ENCODE data around the gene WNK4.
A peak's percentile ranks its signal among the peaks of the same experiment; 100 is the strongest.
"Not testable (repeated sequence)": the region's sequence is repeated elsewhere in the genome, so short reads cannot be mapped to it uniquely, and the experiment has no call there.

Gene WNK4

GRCh38 chr17:42760652-42761581, 19.5 kb upstream of the WNK4 start, which contains the start of gene RAMP2:
RAMP2 (plus strand) TSS chr17:42761227; CDS start chr17:42761262, 35 bp downstream.
- Mint-ChIP-seq H3K4me3 (peak within 1 kb of the TSS; percentile 42), H3K27ac (no peak within 1 kb of the TSS), H3K9me3 (no peaks in the 10 kb centered on the region), H3K36me3 (no peaks in the 10 kb centered on the region), H3K4me1 (peaks cover 21% of the 10 kb centered on the region)
- ATAC-seq, result peak; percentile 52
- DNase-seq (ENCODE audit: low spot score in 2 of 2), result no peak

DNA sequence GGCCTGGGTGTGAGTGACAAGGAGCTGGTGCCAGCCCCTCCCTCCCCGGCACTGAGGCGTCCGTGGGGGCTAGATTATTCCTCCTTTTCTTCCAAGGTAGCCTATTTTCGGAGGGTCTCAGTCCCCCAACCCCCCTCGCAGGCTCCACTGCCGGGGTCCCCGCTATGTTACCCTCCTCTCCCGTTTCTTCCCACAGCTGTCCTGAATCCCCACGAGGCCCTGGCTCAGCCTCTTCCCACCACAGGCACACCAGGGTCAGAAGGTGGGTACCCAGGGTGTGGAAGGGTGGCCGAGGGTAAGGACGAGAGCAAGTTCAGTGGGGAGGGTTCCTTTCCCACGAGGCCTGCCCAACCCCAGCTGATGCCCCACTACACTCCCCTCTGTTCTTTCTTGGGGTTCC, 18.8 kb upstream of the WNK4 start:
- DNase-seq (ENCODE audit: low spot score in 2 of 2), result no peak
- peak overlapping the region; percentile 42 for H3K4me3 Mint-ChIP-seq
- ATAC-seq, result no peak
- no peak overlapping the region for H3K27ac Mint-ChIP-seq
- no peaks in the 10 kb centered on the region for H3K36me3 Mint-ChIP-seq
- H3K4me1 Mint-ChIP-seq, result peaks cover 21% of the 10 kb centered on the region
- H3K9me3 Mint-ChIP-seq, result no peaks in the 10 kb centered on the region

DNA sequence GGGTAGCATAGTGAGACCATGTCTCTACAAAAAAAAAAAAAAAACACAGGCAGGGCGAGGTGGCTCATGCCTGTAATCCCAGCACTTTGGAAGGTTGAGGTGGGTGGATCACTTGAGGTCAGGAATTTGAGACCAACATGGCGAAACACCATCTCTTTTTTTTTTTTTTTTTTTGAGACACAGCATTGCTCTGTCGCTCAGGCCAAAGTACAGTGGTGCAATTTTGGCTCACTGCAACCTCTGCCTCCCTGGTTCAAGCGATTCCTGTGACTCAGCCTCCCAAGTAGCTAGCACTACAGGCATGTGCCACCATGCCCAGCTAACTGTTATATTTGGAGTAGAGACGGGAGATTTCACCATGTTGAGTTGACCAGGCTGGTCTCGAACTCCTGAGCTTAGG, 14.3 kb upstream of the WNK4 start:
- Mint-ChIP-seq H3K36me3 (no peaks in the 10 kb centered on the region), H3K4me3 (no peak overlapping the region), H3K27ac (no peak overlapping the region), H3K4me1 (peaks cover 8% of the 10 kb centered on the region), H3K9me3 (no peaks in the 10 kb centered on the region)
- ATAC-seq (no peak), DNase-seq (ENCODE audit: low spot score in 2 of 2) (no peak)

DNA sequence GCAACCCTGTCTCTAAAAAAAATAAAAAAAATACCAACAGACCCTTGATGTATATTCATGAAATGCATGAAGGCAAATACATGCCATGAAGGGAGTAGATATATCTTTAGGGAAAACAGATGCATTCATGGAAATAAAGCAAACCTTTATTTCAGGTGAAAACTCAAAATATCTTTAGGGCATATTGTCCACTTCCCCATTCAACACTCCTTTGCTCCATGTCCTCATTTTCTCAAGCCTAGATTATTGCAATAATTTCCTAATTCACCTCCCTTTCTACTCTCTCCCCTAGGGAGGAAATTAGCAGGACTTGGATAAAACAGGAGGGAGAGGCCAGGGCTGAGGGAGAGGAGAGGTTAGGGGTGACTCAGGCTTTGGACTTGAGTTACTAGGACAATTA, 12.9 kb upstream of the WNK4 start:
- Mint-ChIP-seq H3K36me3 (no peaks in the 10 kb centered on the region), H3K9me3 (no peaks in the 10 kb centered on the region), H3K4me1 (peaks cover 15% of the 10 kb centered on the region), H3K27ac (no peak overlapping the region), H3K4me3 (no peak overlapping the region)
- DNase-seq (ENCODE audit: low spot score in 2 of 2), result no peak
- no peak for ATAC-seq

DNA sequence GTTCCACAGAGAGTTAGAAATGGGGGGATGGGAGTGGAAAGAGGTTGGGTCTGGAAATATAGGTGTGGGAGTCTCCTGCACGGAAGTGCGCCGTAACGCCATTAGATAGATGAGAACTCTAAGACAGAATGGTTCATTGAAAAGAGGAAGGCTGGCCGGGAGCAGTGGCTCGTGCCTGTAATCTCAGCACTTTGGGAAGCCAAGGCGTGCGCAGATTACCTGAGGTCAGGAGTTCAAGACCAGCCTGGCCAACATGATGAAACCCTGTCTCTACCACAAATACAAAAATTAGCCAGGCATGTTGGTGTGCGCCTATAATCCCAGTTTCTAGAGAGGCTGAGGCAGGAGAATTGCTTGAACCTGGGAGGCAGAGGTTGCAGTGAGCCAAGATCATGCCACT, 12.4 kb upstream of the WNK4 start:
- not testable (repeated sequence) for H3K27ac Mint-ChIP-seq, H3K4me3 Mint-ChIP-seq

GRCh38 chr17:42769964-42770363, 10.4 kb upstream of the WNK4 start:
- DNase-seq (ENCODE audit: low spot score in 2 of 2); H3K27ac Mint-ChIP-seq; H3K9me3 Mint-ChIP-seq; ATAC-seq; H3K4me3 Mint-ChIP-seq: not testable (repeated sequence)
- Mint-ChIP-seq H3K36me3 (peaks cover 12% of the 10 kb centered on the region), H3K4me1 (peaks cover 27% of the 10 kb centered on the region)

More for the DNA sequence above, 12.4 kb upstream of the WNK4 start:
- DNase-seq (ENCODE audit: low spot score in 2 of 2); H3K9me3 Mint-ChIP-seq; ATAC-seq; H3K36me3 Mint-ChIP-seq: not testable (repeated sequence)
- H3K4me1 Mint-ChIP-seq, result peaks cover 17% of the 10 kb centered on the region

GRCh38 chr17:42772945-42773289, 7.5 kb upstream of the WNK4 start:
- DNase-seq (ENCODE audit: low spot score in 2 of 2) (no peak), ATAC-seq (no peak)
- H3K9me3 Mint-ChIP-seq, result no peaks in the 10 kb centered on the region
- peak overlapping the region; percentile 100 for H3K4me3 Mint-ChIP-seq
- peaks cover 27% of the 10 kb centered on the region for H3K4me1 Mint-ChIP-seq
- peaks cover 42% of the 10 kb centered on the region for H3K36me3 Mint-ChIP-seq
- H3K27ac Mint-ChIP-seq, result peak overlapping the region; percentile 99

- peak within 1 kb of the TSS; percentile 100 for H3K4me3 Mint-ChIP-seq
- H3K36me3 Mint-ChIP-seq, result peaks cover 47% of the 10 kb centered on the region
- ATAC-seq, result peak; percentile 95
These were observed 6.9 kb upstream of the WNK4 start, which contains the start of gene VPS25 for GRCh38 chr17:42773290-42774035. VPS25 (plus strand) TSS chr17:42773449; CDS start chr17:42773476, 27 bp downstream.

GRCh38 chr17:42774066-42774745, 6.2 kb upstream of the WNK4 start:
- Mint-ChIP-seq H3K36me3 (peaks cover 53% of the 10 kb centered on the region), H3K27ac (peak overlapping the region; percentile 99), H3K4me3 (peak overlapping the region; percentile 100), H3K9me3 (no peaks in the 10 kb centered on the region), H3K4me1 (peaks cover 30% of the 10 kb centered on the region)
- DNase-seq (ENCODE audit: low spot score in 2 of 2) (no peak), ATAC-seq (no peak)

More at GRCh38 chr17:42773290-42774035, 6.9 kb upstream of the WNK4 start, which contains the start of gene VPS25:
- Mint-ChIP-seq H3K27ac (peak within 1 kb of the TSS; percentile 99), H3K4me1 (peaks cover 27% of the 10 kb centered on the region), H3K9me3 (no peaks in the 10 kb centered on the region)
- peak; percentile 62 to 86 for DNase-seq (ENCODE audit: low spot score in 2 of 2)

- ATAC-seq (no peak), DNase-seq (ENCODE audit: low spot score in 2 of 2) (no peak)
- H3K36me3 Mint-ChIP-seq, result peaks cover 58% of the 10 kb centered on the region
- no peak overlapping the region for H3K27ac Mint-ChIP-seq
- no peak overlapping the region for H3K4me3 Mint-ChIP-seq
- no peaks in the 10 kb centered on the region for H3K9me3 Mint-ChIP-seq
- peaks cover 37% of the 10 kb centered on the region for H3K4me1 Mint-ChIP-seq
These were observed 4.8 kb upstream of the WNK4 start for GRCh38 chr17:42775534-42776098.

DNA sequence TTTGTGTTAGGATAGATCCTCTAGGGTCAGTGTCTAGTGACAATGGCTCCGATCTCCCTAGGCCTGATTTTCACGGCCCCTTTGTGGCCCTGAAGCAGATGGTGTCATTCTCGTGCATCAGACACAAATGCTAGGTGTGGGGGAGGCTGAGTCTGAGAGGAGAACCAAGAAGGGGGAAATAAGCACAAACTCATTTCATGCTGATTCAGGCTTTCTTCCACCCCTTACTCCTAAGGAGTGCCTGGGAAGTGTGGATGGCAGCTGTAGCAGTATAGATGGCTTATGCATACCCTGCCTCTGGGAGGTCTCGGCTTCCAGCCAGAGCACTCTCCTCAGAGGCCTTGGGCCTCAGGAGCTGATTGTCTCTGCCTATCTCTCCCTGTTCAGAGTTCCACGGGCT, 1.8 kb upstream of the WNK4 start:
- no peaks in the 10 kb centered on the region for H3K9me3 Mint-ChIP-seq
- H3K4me1 Mint-ChIP-seq, result peaks cover 29% of the 10 kb centered on the region
- no peak overlapping the region for H3K4me3 Mint-ChIP-seq
- H3K36me3 Mint-ChIP-seq, result peaks cover 58% of the 10 kb centered on the region
- H3K27ac Mint-ChIP-seq, result no peak overlapping the region
- ATAC-seq (no peak), DNase-seq (ENCODE audit: low spot score in 2 of 2) (no peak)

DNA sequence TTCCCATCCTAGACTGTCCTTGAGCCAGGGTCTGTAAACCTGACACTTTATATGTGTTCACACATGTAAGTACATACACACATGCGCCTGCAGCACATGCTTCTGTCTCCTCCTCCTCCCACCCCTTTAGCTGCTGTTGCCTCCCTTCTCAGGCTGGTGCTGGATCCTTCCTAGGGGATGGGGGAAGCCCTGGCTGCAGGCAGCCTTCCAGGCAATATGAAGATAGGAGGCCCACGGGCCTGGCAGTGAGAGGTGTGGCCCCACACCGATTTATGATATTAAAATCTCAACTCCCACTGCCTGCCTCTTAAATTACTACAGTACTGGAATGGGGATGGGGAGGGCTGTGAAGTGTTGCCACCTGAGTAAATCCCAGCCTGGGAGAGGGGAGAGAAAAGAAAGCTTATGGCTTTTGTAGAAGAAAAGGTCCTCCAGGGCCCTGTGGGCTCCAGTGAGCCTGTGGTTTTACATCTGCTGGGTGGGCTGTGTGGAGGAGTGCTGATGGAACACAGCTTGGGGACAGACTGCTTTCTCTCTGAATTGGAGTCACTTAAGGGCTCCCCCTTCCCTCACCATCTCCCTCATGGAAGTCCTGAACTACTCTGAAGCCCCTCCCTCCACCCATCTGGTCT, 990 bp upstream of the WNK4 start:
- Mint-ChIP-seq H3K36me3 (peaks cover 51% of the 10 kb centered on the region), H3K4me1 (peaks cover 29% of the 10 kb centered on the region), H3K4me3 (no peak overlapping the region), H3K9me3 (no peaks in the 10 kb centered on the region), H3K27ac (no peak overlapping the region)
- no peak for ATAC-seq
- DNase-seq (ENCODE audit: low spot score in 2 of 2), result no peak

DNA sequence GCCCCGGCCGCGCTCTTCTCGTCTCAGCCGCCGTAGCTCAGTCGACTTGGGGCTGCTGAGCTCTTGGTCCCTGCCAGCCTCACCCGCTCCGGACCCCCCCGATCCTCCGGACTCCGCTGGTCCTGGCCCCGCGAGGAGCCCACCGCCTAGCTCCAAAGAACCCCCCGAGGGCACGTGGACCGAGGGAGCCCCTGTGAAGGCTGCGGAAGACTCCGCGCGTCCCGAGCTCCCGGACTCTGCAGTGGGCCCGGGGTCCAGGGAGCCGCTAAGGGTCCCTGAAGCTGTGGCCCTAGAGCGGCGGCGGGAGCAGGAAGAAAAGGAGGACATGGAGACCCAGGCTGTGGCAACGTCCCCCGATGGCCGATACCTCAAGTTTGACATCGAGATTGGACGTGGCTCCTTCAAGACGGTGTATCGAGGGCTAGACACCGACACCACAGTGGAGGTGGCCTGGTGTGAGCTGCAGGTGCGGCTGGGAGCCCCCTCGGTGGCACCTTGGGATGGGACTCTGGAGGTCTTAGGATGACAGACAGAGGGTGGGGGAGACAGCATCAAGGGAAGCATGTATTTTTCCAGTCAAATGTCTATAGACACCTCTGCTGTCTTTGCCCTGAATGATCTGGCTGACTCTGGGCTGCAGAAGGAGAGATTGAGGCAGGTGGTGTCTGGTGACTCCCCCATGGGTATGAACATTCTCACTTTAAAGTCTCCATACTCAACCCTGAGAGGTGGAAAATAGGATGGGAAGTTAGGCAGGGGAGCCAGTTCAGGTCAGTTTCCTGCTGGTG, 635 bp downstream of the WNK4 start:
- Mint-ChIP-seq H3K9me3 (no peaks in the 10 kb centered on the region), H3K36me3 (peaks cover 35% of the 10 kb centered on the region), H3K27ac (no peak overlapping the region), H3K4me1 (peaks cover 41% of the 10 kb centered on the region), H3K4me3 (no peak overlapping the region)
- DNase-seq (ENCODE audit: low spot score in 2 of 2), result no peak
- no peak for ATAC-seq

- peaks cover 41% of the 10 kb centered on the region for H3K4me1 Mint-ChIP-seq
- no peak overlapping the region for H3K4me3 Mint-ChIP-seq
- no peaks in the 10 kb centered on the region for H3K9me3 Mint-ChIP-seq
- DNase-seq (ENCODE audit: low spot score in 2 of 2) (no peak), ATAC-seq (no peak)
- H3K36me3 Mint-ChIP-seq, result peaks cover 28% of the 10 kb centered on the region
- H3K27ac Mint-ChIP-seq, result no peak overlapping the region
These were observed 1.3 kb downstream of the WNK4 start for GRCh38 chr17:42781639-42782165.
